RWPE1 (cell line): Measurements from ENCODE around the gene OR1E2.
"Not testable (repeated sequence)": the region's sequence is repeated elsewhere in the genome, so short reads cannot be mapped to it uniquely, and the experiment has no call there.

ENCODE experiments used
- CTCF ChIA-PET: fragments of 350-600 bp; sonication (Branson Sonifier 250); formaldehyde crosslinking; extraction: SDS; loops from one replicate; lab custom pipeline; 2021; lab: Yijun Ruan, JAX
- POLR2A ChIA-PET: fragments of 400-600 bp; formaldehyde crosslinking; extraction: SDS; loops from one replicate; lab custom pipeline; 2020; ENCODE audit warnings: antibody characterized with exemption; ENCODE audit not compliant: low non-redundant PET; lab: Yijun Ruan, JAX
- DNase-seq: peaks from one replicate; pipeline ENCODE4 v3.0.0; 2012; ENCODE audit warnings: low spot score
- H3K27ac ChIP-seq: fragments of 450-650 bp; 2 replicates; pipeline ENCODE4 v1.5.1; 2017
- TF ChIP-seq, protein P1 (sequence below): fragments of 450-650 bp; conservative IDR thresholded peaks from 2 replicates; pipeline ENCODE4 v1.5.1; 2017; ENCODE audit warnings: low read depth, mild to moderate bottlenecking

Gene OR1E2

DNA sequence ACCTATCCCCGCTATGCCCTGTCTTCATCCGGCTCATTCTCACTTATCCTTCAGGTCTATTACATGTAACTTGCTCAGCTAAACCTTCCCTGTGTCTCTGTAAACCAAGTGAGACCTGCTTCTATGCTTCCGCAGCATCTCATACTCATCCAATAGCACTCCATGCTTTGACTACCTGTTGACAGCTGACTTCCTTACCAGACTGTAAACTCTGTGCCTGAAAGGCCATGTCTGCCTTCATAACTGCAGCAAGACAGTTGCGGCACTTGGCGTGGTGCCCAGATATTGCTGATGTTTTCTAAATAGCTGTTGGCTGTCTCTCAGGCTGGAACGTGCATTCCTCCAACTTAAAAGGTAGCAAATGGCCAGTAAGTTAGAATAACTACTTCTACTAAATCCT lies 33.6 kb downstream of the OR1E2 start:
- POLR2A ChIA-PET, result no interaction called here
- no peak for DNase-seq

DNA sequence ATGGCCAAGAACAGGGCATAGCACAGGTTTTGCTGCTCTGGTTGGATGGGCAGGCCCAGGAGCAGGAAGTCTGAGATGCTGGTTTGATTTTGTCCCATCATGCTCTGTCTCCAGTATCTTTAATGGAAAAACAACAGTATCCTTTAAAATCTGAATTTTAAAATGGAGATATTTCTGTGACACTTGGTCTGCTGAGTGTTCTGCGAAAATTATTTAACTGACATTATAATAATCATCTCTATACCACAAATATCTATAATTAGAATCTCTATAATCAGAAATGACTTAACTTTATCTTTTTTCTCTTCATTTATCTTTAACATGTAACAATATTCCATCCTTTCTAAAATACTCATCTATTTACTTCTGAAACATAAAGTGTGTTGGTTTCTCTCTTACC lies 35.3 kb downstream of the OR1E2 start, which contains the start of gene OR1E1:
Gene OR1E1 (minus strand): TSS at position 101 of the 400 bp plus-strand sequence. CDS start 0 bp downstream, at position 101.
- TF ChIP-seq, protein P1, sequence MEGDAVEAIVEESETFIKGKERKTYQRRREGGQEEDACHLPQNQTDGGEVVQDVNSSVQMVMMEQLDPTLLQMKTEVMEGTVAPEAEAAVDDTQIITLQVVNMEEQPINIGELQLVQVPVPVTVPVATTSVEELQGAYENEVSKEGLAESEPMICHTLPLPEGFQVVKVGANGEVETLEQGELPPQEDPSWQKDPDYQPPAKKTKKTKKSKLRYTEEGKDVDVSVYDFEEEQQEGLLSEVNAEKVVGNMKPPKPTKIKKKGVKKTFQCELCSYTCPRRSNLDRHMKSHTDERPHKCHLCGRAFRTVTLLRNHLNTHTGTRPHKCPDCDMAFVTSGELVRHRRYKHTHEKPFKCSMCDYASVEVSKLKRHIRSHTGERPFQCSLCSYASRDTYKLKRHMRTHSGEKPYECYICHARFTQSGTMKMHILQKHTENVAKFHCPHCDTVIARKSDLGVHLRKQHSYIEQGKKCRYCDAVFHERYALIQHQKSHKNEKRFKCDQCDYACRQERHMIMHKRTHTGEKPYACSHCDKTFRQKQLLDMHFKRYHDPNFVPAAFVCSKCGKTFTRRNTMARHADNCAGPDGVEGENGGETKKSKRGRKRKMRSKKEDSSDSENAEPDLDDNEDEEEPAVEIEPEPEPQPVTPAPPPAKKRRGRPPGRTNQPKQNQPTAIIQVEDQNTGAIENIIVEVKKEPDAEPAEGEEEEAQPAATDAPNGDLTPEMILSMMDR, result no peak
- POLR2A ChIA-PET, result no interaction called here
- CTCF ChIA-PET, result no interaction called here
- H3K27ac ChIP-seq, result no peak within 1 kb of the TSS
- no peak for DNase-seq

More for the DNA sequence above, 33.6 kb downstream of the OR1E2 start:
- TF ChIP-seq, protein P1, result no peak
- CTCF ChIA-PET, result no interaction called here
- no peak overlapping the region for H3K27ac ChIP-seq

DNA sequence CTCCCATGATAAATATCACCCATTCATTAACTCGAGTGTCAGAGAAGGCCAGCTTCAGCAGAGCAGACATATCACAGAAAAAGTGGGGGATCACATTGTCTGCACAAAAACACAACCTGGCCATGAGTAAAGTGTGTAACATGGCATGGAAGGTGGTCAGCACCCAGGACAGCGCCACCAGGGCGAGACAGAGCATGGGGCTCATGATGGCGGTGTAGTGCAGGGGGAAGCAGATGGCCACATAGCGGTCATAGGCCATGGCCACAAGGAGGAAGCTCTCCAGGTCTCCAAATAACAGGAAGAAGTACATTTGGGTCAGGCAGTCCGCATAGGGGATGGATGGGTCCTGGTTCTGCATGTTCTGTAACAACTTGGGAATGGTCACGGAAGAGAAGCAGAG lies 35.8 kb downstream of the OR1E2 start:
- CTCF ChIA-PET, DNase-seq, H3K27ac ChIP-seq, POLR2A ChIA-PET: not testable (repeated sequence)

DNA sequence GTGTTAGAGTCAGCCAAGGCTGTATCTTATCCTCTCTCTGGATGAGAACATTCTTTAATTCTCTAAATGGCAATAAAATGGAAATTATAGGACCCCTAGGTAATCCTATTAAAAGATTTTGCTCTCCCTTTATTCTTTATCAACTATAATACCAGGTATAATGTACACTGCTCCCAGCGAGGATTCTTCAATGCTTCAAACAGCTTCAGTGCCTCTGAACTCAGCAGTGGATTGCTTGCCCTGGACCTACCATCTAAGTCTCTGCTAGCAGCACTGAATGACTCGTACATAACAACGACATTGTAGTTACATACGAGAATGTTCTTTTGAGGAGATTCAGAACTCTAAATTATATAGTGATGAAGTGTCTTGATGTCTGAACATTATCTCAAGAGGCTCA lies 43.9 kb downstream of the OR1E2 start:
- ChIA-PET POLR2A (no interaction called here), CTCF (no interaction called here)
- TF ChIP-seq, protein P1, result no peak
- no peak overlapping the region for H3K27ac ChIP-seq
- DNase-seq, result no peak

DNA sequence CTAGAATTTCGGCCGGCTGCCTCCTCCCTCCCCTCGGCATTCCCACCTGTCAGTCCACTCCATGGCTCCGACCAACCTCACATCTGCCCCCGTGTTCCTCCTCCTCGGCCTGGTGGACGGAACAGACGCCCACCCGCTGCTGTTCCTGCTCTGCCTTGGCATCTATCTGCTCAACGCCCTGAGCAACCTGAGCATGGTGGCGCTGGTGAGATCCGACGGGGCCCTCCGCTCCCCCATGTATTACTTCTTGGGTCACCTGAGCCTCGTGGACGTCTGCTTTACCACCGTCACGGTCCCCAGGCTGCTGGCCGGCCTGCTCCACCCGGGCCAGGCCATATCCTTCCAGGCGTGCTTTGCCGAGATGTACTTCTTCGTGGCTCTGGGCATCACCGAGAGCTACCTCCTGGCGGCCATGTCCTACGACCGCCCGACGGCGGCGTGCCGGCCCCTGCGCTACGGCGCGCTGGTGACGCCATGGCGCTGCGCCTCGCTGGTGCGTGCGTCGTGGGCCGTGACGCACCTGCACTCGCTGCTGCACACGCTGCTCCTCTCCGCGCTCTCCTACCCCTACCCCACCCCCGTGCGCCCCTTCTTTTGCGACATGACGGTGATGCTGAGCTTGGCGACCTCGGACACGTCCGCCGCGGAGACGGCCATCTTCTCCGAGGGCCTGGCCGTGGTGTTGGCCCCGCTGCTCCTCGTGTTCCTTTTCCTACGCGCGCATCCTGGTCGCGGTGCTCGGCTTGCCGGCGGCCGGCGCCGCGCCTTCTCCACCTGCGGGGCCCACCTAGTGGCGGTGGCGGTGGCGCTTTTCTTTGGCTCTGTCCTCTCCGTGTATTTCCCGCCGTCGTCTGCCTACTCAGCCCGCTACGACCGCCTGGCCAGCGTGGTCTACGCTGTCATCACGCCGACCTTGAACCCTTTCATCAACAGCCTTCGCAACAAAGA lies 47.5 kb downstream of the OR1E2 start, which contains the start of gene OR3A2:
Gene OR3A2 (minus strand): TSS at position 440 of the 948 bp plus-strand sequence.
- DNase-seq, result peak; percentile 57
- ChIA-PET POLR2A (no interaction called here), CTCF (interaction anchor here (0.7 to 1.2 kb wide), 2 partner anchors 13 to 338 kb away, joined by 4 to 7 read pairs; no protein-coding TSS in a partner anchor)
- TF ChIP-seq, protein P1, result no peak
- H3K27ac ChIP-seq, result no peak within 1 kb of the TSS
